Fibroblast of skin of right biceps (primary cell): ENCODE results near the gene CATSPER4.

Experiments used
- DNase-seq: peaks from one replicate; pipeline ENCODE4 v3.0.0-alpha.2; 2013

The CATSPER4 gene

DNA sequence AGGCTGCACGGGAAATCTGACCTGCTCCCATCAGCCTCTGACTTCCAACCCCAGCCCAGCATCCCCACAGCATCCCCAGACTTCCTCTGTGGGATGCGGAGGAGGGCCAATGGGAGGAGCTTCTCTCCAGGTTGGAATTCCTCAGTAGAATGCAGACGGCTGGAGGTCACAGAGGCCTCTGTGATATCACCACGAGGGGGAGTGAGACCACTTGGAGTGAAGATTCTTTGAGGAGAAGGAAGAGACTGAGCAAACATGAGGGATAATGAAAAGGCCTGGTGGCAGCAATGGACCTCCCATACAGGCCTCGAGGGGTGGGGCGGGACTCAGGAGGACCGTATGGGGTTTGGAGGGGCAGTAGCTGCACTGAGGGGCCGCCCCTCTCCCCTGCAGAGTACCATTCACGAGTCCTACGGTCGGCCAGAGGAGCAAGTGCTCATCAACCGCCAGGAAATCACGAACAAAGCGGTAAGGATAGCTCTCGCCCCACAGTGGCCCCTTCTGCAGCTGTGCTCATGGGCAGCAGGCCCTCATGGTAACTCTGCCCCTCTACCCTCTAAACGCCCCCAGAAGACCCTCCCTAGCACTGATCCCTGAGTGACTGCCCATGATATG, at the start of gene CATSPER4:
CATSPER4 (plus strand) TSS at position 230 of the 615 bp plus-strand sequence; CDS start at position 256, 26 bp downstream.
- peak; percentile 45 for DNase-seq

DNA sequence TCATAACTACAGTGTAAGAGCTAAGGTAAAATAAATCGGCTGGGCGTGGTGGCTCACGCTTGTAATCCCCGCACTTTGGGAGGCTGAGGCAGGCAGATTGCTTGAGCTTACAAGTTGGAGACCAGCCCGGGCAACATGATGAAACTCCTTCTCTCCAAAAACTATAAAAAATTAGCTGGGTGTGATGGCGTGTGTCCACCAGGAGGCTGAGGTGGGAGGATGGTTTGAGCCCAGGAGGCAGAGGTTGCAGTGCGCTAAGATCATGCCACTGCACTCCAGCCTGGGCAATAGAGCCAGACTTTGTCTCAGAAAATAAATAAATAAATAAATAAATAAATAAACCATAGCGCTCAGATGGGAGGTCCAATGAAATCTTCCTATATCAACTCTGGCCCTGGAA, 48.2 kb upstream of the CATSPER4 start:
- DNase-seq, result no peak

- peak; percentile 72 for DNase-seq
These were observed 45.1 kb upstream of the CATSPER4 start for GRCh38 chr1:26145041-26145959.

GRCh38 chr1:26145960-26146294, 44.5 kb upstream of the CATSPER4 start:
- no peak for DNase-seq

GRCh38 chr1:26148887-26149286, 41.5 kb upstream of the CATSPER4 start:
- no peak for DNase-seq

GRCh38 chr1:26153966-26154532, 36.4 kb upstream of the CATSPER4 start:
- DNase-seq, result no peak

- no peak for DNase-seq
These were observed 35.7 kb upstream of the CATSPER4 start for GRCh38 chr1:26154750-26155149.

DNA sequence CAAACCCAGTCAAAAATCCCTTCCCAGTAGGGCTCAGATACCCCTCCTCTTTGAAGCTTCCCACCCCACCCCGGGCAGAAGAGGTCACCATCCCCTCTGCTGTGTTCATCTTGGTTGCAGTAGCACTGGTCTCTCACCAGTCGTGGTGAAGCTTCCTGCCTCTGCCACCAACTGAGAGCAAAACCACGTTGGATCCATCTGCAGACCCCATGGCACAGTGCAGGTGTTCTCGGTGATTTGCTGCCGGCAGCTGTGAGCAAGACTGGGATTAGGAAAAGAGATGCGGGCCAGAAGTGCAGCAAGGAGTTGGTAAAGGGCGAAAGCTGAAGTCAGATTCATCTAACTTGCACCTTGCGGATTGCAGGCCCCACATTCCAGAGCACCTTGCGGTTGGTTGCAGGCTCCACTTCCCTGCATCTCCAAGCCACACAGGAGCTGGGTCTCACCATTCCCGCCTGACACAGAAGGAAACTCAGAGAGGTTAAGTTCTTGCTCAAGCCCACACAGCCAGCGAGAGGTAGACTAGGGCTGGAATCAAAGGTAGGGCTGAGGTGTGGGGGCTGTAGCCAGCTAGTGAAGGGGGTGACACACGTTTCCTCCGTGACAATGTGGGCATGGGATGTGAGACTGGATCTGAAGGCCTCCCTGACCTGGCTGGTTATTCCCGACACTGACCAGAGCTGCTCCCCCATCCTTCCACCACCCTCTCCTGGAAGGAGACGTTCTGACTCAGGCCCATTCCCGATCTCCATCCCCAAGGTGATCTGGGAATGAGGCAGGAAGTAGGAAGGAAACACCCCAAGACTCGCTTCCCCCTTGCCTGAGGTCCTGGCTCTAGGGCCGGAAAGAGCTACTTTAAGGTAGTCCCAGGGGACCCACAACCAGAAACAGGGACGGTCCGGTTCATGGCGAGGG, 34.8 kb upstream of the CATSPER4 start:
- no peak for DNase-seq

GRCh38 chr1:26156285-26157038, 33.9 kb upstream of the CATSPER4 start:
- DNase-seq, result peak; percentile 47

GRCh38 chr1:26158271-26158907, 32.0 kb upstream of the CATSPER4 start:
- DNase-seq, result no peak

DNA sequence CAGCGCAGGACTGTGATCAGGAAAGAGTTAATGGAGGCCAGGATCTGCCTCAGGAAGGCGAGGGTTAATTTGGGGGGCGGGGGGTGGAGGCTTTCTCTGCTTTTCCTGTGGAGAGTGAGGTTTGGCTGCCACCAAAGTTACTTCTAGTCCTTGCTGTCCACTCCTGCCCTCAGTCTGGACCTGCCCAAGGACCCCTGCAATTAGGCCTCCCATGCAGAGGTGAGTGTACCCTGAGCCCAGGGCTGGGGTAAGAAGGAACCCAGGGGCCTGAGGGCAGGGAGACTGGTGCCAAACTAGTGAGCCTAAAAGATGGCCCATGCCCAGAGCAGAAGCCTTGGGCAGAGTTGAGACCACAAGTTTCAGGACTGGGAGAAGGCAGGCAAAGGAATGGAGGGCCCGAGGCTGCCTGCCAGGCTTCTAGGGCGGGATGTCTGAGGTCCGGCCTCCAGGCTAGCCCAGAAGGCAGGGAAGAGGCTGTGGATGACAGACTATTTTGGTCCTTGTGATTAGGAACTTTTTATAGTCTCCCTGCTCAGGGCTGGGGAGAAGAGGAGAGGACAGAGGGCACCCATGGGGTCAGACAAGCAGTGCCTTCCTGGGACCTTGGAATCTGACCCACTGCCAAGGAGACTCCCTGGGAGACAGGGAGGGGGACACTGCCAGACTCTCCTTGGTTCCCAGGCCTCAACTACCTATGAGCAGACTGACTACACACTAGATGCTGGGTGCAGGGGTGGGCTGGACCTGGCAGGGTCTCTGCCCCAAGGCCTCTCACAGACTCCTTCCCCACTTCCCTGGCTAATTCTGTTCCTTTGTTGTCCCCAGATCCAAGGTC, 31.3 kb upstream of the CATSPER4 start, which contains the start of gene FAM110D:
FAM110D (plus strand) TSS at position 172 of the 835 bp plus-strand sequence. CDS start 2,213 bp downstream, outside the sequence.
- DNase-seq, result no peak

DNA sequence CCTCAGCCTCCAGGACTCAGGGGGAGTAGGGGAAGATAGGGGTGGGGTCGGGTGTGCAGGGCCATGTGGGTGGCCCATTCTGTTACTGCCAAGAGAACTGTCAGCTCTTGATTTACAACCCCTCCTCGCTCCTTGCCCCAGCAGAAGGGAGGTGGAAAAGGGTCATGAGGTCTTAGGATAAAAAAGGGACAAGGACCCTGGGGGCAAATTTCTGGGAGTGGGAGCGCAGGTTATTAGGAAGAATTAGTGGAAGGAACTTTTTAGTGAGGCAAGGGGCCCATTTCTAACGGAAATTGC, 30.7 kb upstream of the CATSPER4 start:
- no peak for DNase-seq

- no peak for DNase-seq
These were observed 29.6 kb upstream of the CATSPER4 start for GRCh38 chr1:26160527-26161414.

DNA sequence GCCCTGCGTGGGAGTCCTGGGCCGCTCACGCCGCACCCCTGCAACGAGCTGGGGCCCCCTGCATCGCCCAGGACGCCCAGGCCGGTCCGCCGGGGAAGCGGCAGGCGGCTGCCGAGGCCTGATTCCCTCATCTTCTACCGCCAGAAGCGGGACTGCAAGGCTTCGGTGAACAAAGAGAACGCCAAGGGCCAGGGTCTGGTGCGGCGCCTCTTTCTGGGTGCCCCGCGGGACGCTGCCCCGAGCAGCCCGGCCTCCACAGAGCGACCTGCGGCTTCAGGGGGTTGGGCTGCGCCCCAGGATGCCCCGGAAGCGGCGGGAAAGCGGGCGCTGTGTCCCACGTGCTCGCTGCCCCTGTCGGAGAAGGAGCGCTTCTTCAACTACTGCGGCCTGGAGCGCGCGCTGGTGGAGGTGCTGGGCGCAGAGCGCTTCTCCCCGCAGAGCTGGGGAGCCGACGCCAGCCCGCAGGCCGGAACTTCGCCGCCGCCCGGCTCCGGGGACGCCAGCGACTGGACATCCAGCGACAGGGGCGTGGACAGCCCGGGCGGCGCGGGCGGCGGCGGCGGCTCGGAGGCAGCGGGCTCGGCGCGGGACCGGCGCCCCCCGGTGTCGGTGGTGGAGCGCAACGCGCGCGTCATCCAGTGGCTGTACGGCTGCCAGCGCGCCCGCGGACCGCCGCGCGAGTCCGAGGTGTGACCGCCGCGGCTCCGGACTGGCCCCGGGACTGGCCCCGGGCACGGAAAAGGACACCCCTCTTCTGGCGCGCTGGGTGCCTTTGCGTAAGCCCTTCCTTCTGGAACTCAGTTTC, 28.8 kb upstream of the CATSPER4 start:
- peak; percentile 57 for DNase-seq

DNA sequence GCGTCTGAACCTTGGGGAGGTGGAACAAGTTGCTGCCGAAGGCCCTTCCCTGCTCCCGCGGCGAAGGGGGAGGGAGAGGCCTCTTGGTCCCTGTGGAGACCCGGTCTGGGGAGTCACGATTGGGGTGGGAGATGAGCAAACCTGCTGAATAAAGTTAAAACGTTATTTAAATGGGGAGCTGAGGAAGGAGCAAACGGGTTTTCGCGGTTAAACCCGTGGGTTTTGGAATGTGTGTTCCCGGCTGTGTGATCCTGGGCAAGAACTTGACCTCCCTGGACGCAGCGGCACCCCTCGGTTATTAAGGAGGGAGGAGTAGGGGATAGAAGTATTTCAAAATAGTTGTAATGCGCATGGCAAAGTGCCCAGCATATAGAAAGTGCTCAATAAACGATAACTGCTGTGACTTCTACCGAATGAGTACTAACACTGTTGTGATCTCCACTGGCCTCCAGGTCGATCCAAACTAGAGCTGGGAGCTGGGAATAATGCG, 28.1 kb upstream of the CATSPER4 start:
- DNase-seq, result no peak

DNA sequence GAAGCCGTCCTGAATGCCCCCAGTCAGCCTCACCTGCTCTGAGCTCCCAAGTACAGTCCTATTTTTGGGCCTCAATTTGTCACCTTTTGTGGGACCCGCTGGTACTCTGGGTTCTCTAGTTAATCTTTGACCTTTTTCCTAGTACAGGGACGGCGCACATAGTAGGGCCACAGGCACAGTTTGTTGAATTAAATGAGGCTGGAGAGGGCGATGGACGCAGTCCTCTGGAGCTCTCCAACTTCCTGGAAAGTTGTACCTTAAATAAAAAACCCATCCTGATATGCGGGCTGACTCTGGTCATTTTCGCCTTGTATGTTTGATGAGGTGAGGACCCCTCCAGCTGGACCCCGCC, 26.7 kb upstream of the CATSPER4 start:
- no peak for DNase-seq

DNA sequence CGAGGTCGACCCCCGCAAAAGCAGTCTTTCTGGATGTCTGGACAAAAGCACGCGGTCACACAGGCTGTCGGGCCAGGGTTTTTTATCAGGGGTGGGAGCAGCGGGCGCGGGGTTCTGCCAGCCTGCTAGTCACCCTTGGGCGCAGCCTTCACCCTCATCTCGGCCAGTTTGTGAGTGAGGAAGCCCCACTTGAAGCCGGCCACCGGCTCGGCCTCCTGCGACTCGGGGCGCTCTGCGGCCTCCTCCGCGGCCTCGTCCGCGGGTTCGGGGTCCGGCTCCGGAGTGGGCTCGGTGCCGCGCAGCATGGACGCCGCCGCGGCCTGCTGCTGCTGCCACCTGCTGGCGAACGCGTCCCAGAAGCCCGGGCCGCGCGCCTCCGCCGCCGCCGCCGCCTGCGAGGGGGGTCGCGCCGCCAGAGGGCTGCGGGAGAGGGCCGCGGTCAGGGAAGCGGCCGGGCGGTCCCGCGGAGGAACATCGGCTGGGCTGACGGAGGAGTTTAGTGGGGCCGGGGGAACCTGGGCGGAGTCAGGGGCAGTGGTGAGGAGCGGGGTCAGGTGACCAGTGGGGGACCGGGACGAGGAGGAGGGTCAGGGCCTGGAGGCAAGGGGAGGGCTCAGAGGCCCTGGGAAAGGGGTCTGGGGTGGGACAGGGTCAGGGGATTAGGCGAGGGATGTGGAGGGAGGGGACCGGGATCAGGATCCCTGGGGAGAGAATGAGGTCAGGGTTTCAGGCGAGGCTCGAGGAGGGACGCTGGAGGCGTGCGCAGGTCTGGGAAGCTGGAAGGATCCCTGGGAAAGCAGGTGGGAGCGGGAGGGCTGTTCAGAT, 26.2 kb upstream of the CATSPER4 start:
- DNase-seq, result peak; percentile 36
